Smooth muscle cell (in vitro differentiated cells): Measurements from ENCODE around the gene ZNF341. TPM values are rescaled to one million over a fixed set of nuclear protein-coding genes. Genes with fewer than 3 reads are reported as not detected.

ENCODE experiments used
- DNase-seq: peaks from one replicate; lab custom pipeline; 2025; ENCODE audit not compliant: unreplicated experiment; lab: John Stamatoyannopoulos, UW
- H2AFZ ChIP-seq: fragments of 200-600 bp; sonication (generic); 2 replicates; pipeline ENCODE4 v1.6.0; 2016; ENCODE audit warnings: antibody characterized with exemption, low read depth, mild to moderate bottlenecking
- H3F3A ChIP-seq: fragments of 200-600 bp; sonication (generic); 2 replicates; pipeline ENCODE4 v1.6.0; 2017; ENCODE audit warnings: antibody characterized with exemption, low read depth
- H3K27ac ChIP-seq: fragments of 200-600 bp; sonication (generic); 2 replicates; pipeline ENCODE4 v1.5.1; 2016; ENCODE audit warnings: low read depth, mild to moderate bottlenecking
- H3K27me3 ChIP-seq: fragments of 200-600 bp; sonication (generic); 2 replicates; pipeline ENCODE4 v1.6.1; 2016; ENCODE audit warnings: low read depth, mild to moderate bottlenecking
- H3K36me3 ChIP-seq: fragments of 200-600 bp; sonication (generic); 2 replicates; pipeline ENCODE4 v1.5.1; 2016; ENCODE audit warnings: low read depth
- H3K4me1 ChIP-seq: fragments of 200-600 bp; sonication (generic); 2 replicates; pipeline ENCODE4 v1.5.1; 2016; ENCODE audit warnings: low read depth
- H3K4me2 ChIP-seq: fragments of 200-600 bp; sonication (generic); 2 replicates; pipeline ENCODE4 v1.6.0; 2016; ENCODE audit warnings: mild to moderate bottlenecking
- H3K4me3 ChIP-seq: fragments of 200-600 bp; sonication (generic); 2 replicates; pipeline ENCODE4 v1.5.1; 2016; ENCODE audit warnings: mild to moderate bottlenecking
- H3K79me2 ChIP-seq: fragments of 200-600 bp; sonication (generic); 2 replicates; pipeline ENCODE4 v1.6.0; 2016; ENCODE audit warnings: low read depth, mild to moderate bottlenecking
- H3K9ac ChIP-seq: fragments of 200-600 bp; sonication (generic); 2 replicates; pipeline ENCODE4 v1.6.0; 2016; ENCODE audit warnings: low read depth
- H3K9me3 ChIP-seq: fragments of 200-600 bp; sonication (generic); replicated peaks from 2 replicates; pipeline ENCODE4 v1.5.1; 2016; ENCODE audit warnings: low read depth
- H4K20me1 ChIP-seq: fragments of 200-600 bp; sonication (generic); 2 replicates; pipeline ENCODE4 v1.6.0; 2016; ENCODE audit warnings: low read depth
- WGBS: methylation state at CpG from one replicate; pipeline ENCODE4 v1.1.7; 2016; ENCODE audit warnings: low lambda C conversion rate; 5-methylcytosine and 5-hydroxymethylcytosine counted together
- polyA plus RNA-seq: library from polyadenylated mRNA; unstranded; fragments of >200 nt; fragmentation: Nextera tagmentation; extraction: Ambion mirVana; gene quantifications from 2 replicates; pipeline ENCODE4 v1.2.1, GENCODE V29; 2016
- total RNA-seq: library from RNA; depleted of rRNA; stranded (reverse); fragments of >200 nt; gene quantifications from 2 replicates; pipeline ENCODE4 v1.2.3, GENCODE V29; 2014
- TF ChIP-seq, protein P1 (sequence below): fragments of 200-600 bp; sonication (generic); IDR thresholded peaks from 2 replicates; pipeline ENCODE4 v1.5.1; 2017; ENCODE audit warnings: borderline replicate concordance, mild to moderate bottlenecking, antibody characterized with exemption; ENCODE audit not compliant: insufficient read depth, poor library complexity, severe bottlenecking

ZNF341 gene
- total and polyA plus RNA-seq, 2 experiments from 2014 or later: 1.2 to 2.0 TPM

DNA sequence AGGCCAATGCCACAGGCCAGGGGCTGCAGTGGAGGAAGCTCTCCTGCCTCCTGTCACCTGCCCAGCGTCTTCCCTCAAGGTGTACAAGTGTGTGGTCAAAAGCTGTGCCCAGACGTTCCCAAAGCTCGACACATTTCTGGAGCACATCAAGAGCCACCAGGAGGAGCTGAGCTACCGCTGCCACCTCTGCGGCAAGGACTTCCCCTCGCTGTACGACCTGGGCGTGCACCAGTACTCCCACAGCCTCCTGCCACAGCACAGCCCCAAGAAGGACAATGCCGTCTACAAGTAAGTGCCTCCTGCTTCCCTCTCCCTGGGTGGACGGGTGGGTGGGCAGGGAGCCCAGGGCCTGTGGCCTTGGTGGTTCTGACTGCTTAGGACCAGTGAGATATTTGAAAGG lies 38.2 kb downstream of the ZNF341 start:
- TF ChIP-seq, protein P1, sequence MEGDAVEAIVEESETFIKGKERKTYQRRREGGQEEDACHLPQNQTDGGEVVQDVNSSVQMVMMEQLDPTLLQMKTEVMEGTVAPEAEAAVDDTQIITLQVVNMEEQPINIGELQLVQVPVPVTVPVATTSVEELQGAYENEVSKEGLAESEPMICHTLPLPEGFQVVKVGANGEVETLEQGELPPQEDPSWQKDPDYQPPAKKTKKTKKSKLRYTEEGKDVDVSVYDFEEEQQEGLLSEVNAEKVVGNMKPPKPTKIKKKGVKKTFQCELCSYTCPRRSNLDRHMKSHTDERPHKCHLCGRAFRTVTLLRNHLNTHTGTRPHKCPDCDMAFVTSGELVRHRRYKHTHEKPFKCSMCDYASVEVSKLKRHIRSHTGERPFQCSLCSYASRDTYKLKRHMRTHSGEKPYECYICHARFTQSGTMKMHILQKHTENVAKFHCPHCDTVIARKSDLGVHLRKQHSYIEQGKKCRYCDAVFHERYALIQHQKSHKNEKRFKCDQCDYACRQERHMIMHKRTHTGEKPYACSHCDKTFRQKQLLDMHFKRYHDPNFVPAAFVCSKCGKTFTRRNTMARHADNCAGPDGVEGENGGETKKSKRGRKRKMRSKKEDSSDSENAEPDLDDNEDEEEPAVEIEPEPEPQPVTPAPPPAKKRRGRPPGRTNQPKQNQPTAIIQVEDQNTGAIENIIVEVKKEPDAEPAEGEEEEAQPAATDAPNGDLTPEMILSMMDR: no peak
- no peaks in the 10 kb centered on the region for H3K4me1 ChIP-seq
- H3K27ac ChIP-seq: no peak overlapping the region
- no peak overlapping the region for H3K9ac ChIP-seq
- no peaks in the 10 kb centered on the region for H4K20me1 ChIP-seq
- H3F3A ChIP-seq: no peaks in the 10 kb centered on the region
- no peaks in the 10 kb centered on the region for H3K27me3 ChIP-seq
- H2AFZ ChIP-seq: no peak overlapping the region
- 89% methylated on average over 10 of the region's 10 CpGs for whole genome bisulfite sequencing
- H3K4me3 ChIP-seq: no peak overlapping the region
- H3K79me2 ChIP-seq: no peaks in the 10 kb centered on the region
- no peaks in the 10 kb centered on the region for H3K36me3 ChIP-seq
- H3K4me2 ChIP-seq: no peak overlapping the region
- no peak for DNase-seq
- H3K9me3 ChIP-seq: no peaks in the 10 kb centered on the region

DNA sequence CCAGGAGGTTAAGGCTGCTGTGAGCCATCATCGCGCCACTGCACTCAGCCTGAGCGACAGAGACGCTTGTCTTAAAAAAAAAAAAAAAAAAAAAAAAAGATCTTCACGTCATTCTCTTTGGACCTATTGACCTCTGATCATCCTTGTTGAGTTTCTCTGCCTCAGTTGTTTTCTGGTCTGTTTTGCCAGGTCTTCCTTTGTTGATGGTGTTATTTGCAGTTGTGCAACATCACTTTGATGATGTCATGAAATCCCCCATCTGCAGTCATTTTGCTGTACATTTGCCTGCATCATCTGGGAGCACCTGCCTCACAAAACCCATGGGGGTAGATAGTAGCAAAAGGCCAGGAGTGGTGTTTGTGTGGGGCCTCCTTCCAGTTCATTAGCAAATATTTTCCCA lies 40.1 kb downstream of the ZNF341 start:
- 96% methylated on average over 5 of the region's 5 CpGs for WGBS
- H3K79me2 ChIP-seq: no peaks in the 10 kb centered on the region
- TF ChIP-seq, protein P1: no peak

DNA sequence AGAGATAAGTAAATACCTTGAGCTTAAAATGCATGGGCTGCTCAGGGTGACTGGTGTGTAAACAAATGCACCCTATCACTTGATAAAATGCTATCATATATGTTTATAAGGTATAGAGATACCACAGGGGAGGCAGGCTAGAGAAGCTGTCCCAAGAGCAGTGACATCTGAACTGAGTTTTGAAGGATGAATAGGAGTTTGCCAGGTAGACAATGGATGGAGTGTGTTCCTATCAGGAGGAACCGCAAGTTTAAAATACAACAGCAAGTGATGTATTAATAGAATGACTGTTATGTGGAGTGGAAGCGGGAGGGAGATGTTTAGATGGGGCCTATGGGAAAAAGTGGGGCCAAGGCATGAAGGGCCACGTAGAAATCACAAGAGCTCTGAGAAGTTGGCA lies 40.6 kb downstream of the ZNF341 start:
- Histone ChIP-seq H3K9me3 (no peaks in the 10 kb centered on the region), H3K4me2 (no peak overlapping the region), H2AFZ (no peak overlapping the region), H3F3A (no peaks in the 10 kb centered on the region), H3K27ac (no peak overlapping the region), H3K4me1 (no peaks in the 10 kb centered on the region), H3K4me3 (no peak overlapping the region), H3K79me2 (no peaks in the 10 kb centered on the region), H3K27me3 (no peaks in the 10 kb centered on the region), H3K9ac (no peak overlapping the region), H4K20me1 (no peaks in the 10 kb centered on the region), H3K36me3 (no peaks in the 10 kb centered on the region)
- no peak for DNase-seq
- TF ChIP-seq, protein P1: no peak
- 98% methylated on average over 3 of the region's 3 CpGs for WGBS

More for the DNA sequence above, 40.1 kb downstream of the ZNF341 start:
- no peaks in the 10 kb centered on the region for H3K36me3 ChIP-seq
- no peaks in the 10 kb centered on the region for H3K4me1 ChIP-seq
- no peaks in the 10 kb centered on the region for H3K27me3 ChIP-seq
- no peak overlapping the region for H3K4me3 ChIP-seq
- H3K9ac ChIP-seq: no peak overlapping the region
- H2AFZ ChIP-seq: no peak overlapping the region
- H3K27ac ChIP-seq: no peak overlapping the region
- no peak for DNase-seq
- no peaks in the 10 kb centered on the region for H4K20me1 ChIP-seq
- H3F3A ChIP-seq: no peaks in the 10 kb centered on the region
- H3K4me2 ChIP-seq: no peak overlapping the region
- H3K9me3 ChIP-seq: no peaks in the 10 kb centered on the region

DNA sequence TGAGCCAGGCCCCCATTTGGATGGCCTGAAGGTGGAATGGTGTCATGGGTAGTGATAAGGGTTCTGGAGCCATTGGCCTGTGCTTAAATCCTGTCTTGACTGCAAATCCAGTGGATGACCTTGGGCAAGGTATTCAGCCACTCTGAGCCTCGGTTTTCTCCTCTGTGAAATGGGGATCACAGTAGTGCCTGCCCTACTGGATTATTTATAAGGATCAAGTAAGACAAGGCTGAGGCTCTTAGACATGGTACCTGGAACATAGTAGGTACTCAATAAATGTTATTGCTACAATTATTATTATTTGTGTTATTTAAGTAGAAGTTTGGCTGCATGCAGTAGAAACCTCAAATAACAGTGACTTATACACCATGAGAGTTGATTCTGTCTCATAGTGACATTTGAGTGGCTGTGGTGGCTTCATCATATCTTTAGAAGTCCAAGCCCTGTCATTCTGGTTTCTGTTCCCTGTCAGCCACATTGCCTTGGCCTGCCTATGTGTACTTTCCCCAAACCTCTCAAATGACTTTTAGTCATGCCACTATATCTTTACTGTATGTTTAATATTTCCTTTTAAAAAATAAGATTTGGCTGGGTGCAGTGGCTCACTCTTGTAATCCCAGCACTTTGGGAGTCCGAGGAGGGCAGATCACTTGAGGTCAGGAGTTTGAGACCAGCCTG lies 41.8 kb downstream of the ZNF341 start:
- H2AFZ ChIP-seq: no peak overlapping the region
- no peaks in the 10 kb centered on the region for H3K4me1 ChIP-seq
- H3K9ac ChIP-seq: no peak overlapping the region
- H3K9me3 ChIP-seq: no peaks in the 10 kb centered on the region
- H3F3A ChIP-seq: no peaks in the 10 kb centered on the region
- H3K79me2 ChIP-seq: no peaks in the 10 kb centered on the region
- 54% methylated on average over 2 of the region's 2 CpGs for WGBS
- no peak overlapping the region for H3K27ac ChIP-seq
- H3K4me2 ChIP-seq: no peak overlapping the region
- no peaks in the 10 kb centered on the region for H3K36me3 ChIP-seq
- no peak overlapping the region for H3K4me3 ChIP-seq
- no peak for DNase-seq
- no peaks in the 10 kb centered on the region for H3K27me3 ChIP-seq
- H4K20me1 ChIP-seq: no peaks in the 10 kb centered on the region
- TF ChIP-seq, protein P1: no peak
